Esophagus muscularis mucosa (tissue), 4 donors: ENCODE data around the gene TTC31.

Experiments used
- EP300 ChIP-seq: sonication (generic); formaldehyde crosslinking; IDR thresholded peaks from one replicate; pipeline ENCODE4 v1.6.1; 2017; ENCODE audit warnings: antibody characterized with exemption
- POLR2A ChIP-seq: fragments of 450-650 bp; IDR thresholded peaks from one replicate; pipeline ENCODE4 v1.6.1; 2017; ENCODE audit warnings: antibody characterized with exemption, moderate library complexity, mild to moderate bottlenecking, low read depth
- POLR2AphosphoS5 ChIP-seq, 2 donors: sonication (generic); formaldehyde crosslinking; IDR thresholded peaks; one replicate each; pipeline ENCODE4 v1.6.1; 2017; ENCODE audit warnings: antibody characterized with exemption in 2 of 2
- TF ChIP-seq, protein P1 (sequence below), 3 experiments: fragments of 200-600 bp in 2 of 3; fragments of 450-650 bp in 1 of 3; sonication (generic) in 2 of 3; IDR thresholded peaks; one replicate each; pipeline ENCODE4 v1.5.1; 2017 to 2019; ENCODE audit warnings: antibody characterized with exemption in 3 of 3, mild to moderate bottlenecking in 2 of 3, moderate library complexity in 1 of 3

DNA sequence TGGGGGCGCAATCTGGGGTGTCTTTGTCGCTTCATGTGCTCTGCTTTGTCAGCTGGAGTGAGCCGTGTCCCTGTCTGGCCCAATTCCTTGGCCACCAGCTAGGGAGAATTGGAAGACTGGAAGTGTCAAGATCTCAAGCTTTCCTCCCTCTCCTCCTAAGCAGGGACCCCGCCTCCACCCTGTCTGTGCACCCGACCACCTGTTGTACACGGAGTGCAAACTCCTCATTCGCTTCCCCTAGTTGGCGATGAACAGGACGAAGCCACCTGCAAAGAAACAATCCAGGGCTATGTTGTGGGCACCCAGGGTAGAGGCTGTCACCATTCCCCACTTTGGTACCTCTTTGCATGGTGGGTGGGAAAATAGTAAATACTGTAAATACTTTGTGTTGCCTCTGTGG is 44.9 kb downstream of the TTC31 start:
- TF ChIP-seq POLR2A (no peak), EP300 (no peak), POLR2AphosphoS5 (IDR thresholded peaks at IDR 0.05) (no peak)
- TF ChIP-seq, protein P1, sequence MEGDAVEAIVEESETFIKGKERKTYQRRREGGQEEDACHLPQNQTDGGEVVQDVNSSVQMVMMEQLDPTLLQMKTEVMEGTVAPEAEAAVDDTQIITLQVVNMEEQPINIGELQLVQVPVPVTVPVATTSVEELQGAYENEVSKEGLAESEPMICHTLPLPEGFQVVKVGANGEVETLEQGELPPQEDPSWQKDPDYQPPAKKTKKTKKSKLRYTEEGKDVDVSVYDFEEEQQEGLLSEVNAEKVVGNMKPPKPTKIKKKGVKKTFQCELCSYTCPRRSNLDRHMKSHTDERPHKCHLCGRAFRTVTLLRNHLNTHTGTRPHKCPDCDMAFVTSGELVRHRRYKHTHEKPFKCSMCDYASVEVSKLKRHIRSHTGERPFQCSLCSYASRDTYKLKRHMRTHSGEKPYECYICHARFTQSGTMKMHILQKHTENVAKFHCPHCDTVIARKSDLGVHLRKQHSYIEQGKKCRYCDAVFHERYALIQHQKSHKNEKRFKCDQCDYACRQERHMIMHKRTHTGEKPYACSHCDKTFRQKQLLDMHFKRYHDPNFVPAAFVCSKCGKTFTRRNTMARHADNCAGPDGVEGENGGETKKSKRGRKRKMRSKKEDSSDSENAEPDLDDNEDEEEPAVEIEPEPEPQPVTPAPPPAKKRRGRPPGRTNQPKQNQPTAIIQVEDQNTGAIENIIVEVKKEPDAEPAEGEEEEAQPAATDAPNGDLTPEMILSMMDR (IDR thresholded peaks at IDR 0.05), result no peak
